Smooth muscle cell (in vitro differentiated cells): ENCODE results near the gene TP53TG3D. TPM values are rescaled to one million over a fixed set of nuclear protein-coding genes. Genes with fewer than 3 reads are reported as not detected.
"Not testable (repeated sequence)": the region's sequence is repeated elsewhere in the genome, so short reads cannot be mapped to it uniquely, and the experiment has no call there.

Source experiments
- DNase-seq: peaks from one replicate; lab custom pipeline; 2025; ENCODE audit not compliant: unreplicated experiment; lab: John Stamatoyannopoulos, UW
- H2AFZ ChIP-seq: fragments of 200-600 bp; sonication (generic); 2 replicates; pipeline ENCODE4 v1.6.0; 2016; ENCODE audit warnings: antibody characterized with exemption, low read depth, mild to moderate bottlenecking
- H3F3A ChIP-seq: fragments of 200-600 bp; sonication (generic); 2 replicates; pipeline ENCODE4 v1.6.0; 2017; ENCODE audit warnings: antibody characterized with exemption, low read depth
- H3K27ac ChIP-seq: fragments of 200-600 bp; sonication (generic); 2 replicates; pipeline ENCODE4 v1.5.1; 2016; ENCODE audit warnings: low read depth, mild to moderate bottlenecking
- H3K27me3 ChIP-seq: fragments of 200-600 bp; sonication (generic); 2 replicates; pipeline ENCODE4 v1.6.1; 2016; ENCODE audit warnings: low read depth, mild to moderate bottlenecking
- H3K36me3 ChIP-seq: fragments of 200-600 bp; sonication (generic); 2 replicates; pipeline ENCODE4 v1.5.1; 2016; ENCODE audit warnings: low read depth
- H3K4me1 ChIP-seq: fragments of 200-600 bp; sonication (generic); 2 replicates; pipeline ENCODE4 v1.5.1; 2016; ENCODE audit warnings: low read depth
- H3K4me2 ChIP-seq: fragments of 200-600 bp; sonication (generic); 2 replicates; pipeline ENCODE4 v1.6.0; 2016; ENCODE audit warnings: mild to moderate bottlenecking
- H3K4me3 ChIP-seq: fragments of 200-600 bp; sonication (generic); 2 replicates; pipeline ENCODE4 v1.5.1; 2016; ENCODE audit warnings: mild to moderate bottlenecking
- H3K79me2 ChIP-seq: fragments of 200-600 bp; sonication (generic); 2 replicates; pipeline ENCODE4 v1.6.0; 2016; ENCODE audit warnings: low read depth, mild to moderate bottlenecking
- H3K9ac ChIP-seq: fragments of 200-600 bp; sonication (generic); 2 replicates; pipeline ENCODE4 v1.6.0; 2016; ENCODE audit warnings: low read depth
- H3K9me3 ChIP-seq: fragments of 200-600 bp; sonication (generic); replicated peaks from 2 replicates; pipeline ENCODE4 v1.5.1; 2016; ENCODE audit warnings: low read depth
- H4K20me1 ChIP-seq: fragments of 200-600 bp; sonication (generic); 2 replicates; pipeline ENCODE4 v1.6.0; 2016; ENCODE audit warnings: low read depth
- WGBS: methylation state at CpG from one replicate; pipeline ENCODE4 v1.1.7; 2016; ENCODE audit warnings: low lambda C conversion rate; 5-methylcytosine and 5-hydroxymethylcytosine counted together
- polyA plus RNA-seq: library from polyadenylated mRNA; unstranded; fragments of >200 nt; fragmentation: Nextera tagmentation; extraction: Ambion mirVana; gene quantifications from 2 replicates; pipeline ENCODE4 v1.2.1, GENCODE V29; 2016
- total RNA-seq: library from RNA; depleted of rRNA; stranded (reverse); fragments of >200 nt; gene quantifications from 2 replicates; pipeline ENCODE4 v1.2.3, GENCODE V29; 2014

Gene TP53TG3D
- total RNA-seq (not detected in 2 replicates), polyA plus RNA-seq (not detected in 2 replicates)

- not testable (repeated sequence) for H4K20me1 ChIP-seq, H3K4me2 ChIP-seq, H3K27ac ChIP-seq, H3F3A ChIP-seq, H3K4me1 ChIP-seq, H3K79me2 ChIP-seq, H3K36me3 ChIP-seq, H2AFZ ChIP-seq, H3K27me3 ChIP-seq, H3K9ac ChIP-seq, H3K9me3 ChIP-seq, H3K4me3 ChIP-seq, DNase-seq
- WGBS: 89% methylated on average over 9 of the region's 26 CpGs
These were observed at the start of gene TP53TG3D for GRCh38 chr16:32252986-32253385. TP53TG3D (plus strand) TSS chr16:32253286; CDS start chr16:32253354, 68 bp downstream.

- not testable (repeated sequence) for H3K4me2 ChIP-seq, DNase-seq, H3K27me3 ChIP-seq, H3K9ac ChIP-seq, H3K4me3 ChIP-seq, H3K27ac ChIP-seq, H2AFZ ChIP-seq, H4K20me1 ChIP-seq, H3K79me2 ChIP-seq, H3K36me3 ChIP-seq, H3K4me1 ChIP-seq, H3F3A ChIP-seq, H3K9me3 ChIP-seq
- WGBS: 100% methylated on average over 2 of the region's 20 CpGs
These were observed 421 bp downstream of the TP53TG3D start for GRCh38 chr16:32253507-32253906.

GRCh38 chr16:32261526-32261925 is 8.4 kb downstream of the TP53TG3D start:
- not testable (repeated sequence) for H2AFZ ChIP-seq, H3K4me1 ChIP-seq, H3K9ac ChIP-seq, H4K20me1 ChIP-seq, DNase-seq, H3K9me3 ChIP-seq, H3F3A ChIP-seq, H3K27ac ChIP-seq, H3K4me2 ChIP-seq, H3K27me3 ChIP-seq, H3K36me3 ChIP-seq, H3K4me3 ChIP-seq, H3K79me2 ChIP-seq
- WGBS: 64% methylated on average over 5 of the region's 5 CpGs

GRCh38 chr16:32263552-32263951 is 10.5 kb downstream of the TP53TG3D start:
- H3K9me3 ChIP-seq, H3K36me3 ChIP-seq, H3K27me3 ChIP-seq, H3K79me2 ChIP-seq, H3K27ac ChIP-seq, H3F3A ChIP-seq, H3K4me2 ChIP-seq, H3K4me1 ChIP-seq, H3K9ac ChIP-seq, H3K4me3 ChIP-seq, H4K20me1 ChIP-seq, DNase-seq, H2AFZ ChIP-seq: not testable (repeated sequence)
- 84% methylated on average over 10 of the region's 10 CpGs for WGBS

GRCh38 chr16:32281910-32282309 is 28.8 kb downstream of the TP53TG3D start:
- not testable (repeated sequence) for H3K36me3 ChIP-seq, H3K79me2 ChIP-seq, H3K9ac ChIP-seq, H3K9me3 ChIP-seq, H3K4me2 ChIP-seq, H3K4me3 ChIP-seq, H3K4me1 ChIP-seq, H4K20me1 ChIP-seq, DNase-seq, H3K27me3 ChIP-seq, H3K27ac ChIP-seq, H3F3A ChIP-seq, H2AFZ ChIP-seq
- WGBS: 71% methylated on average over 1 of the region's 1 CpG

GRCh38 chr16:32283024-32283423 is 29.9 kb downstream of the TP53TG3D start:
- not testable (repeated sequence) for H3K9ac ChIP-seq, H3K36me3 ChIP-seq, H3K27me3 ChIP-seq

GRCh38 chr16:32283917-32284495 is 30.9 kb downstream of the TP53TG3D start:
- H3K9ac ChIP-seq, H3K27me3 ChIP-seq, H4K20me1 ChIP-seq, H3K36me3 ChIP-seq, H3F3A ChIP-seq, DNase-seq, H3K9me3 ChIP-seq, H2AFZ ChIP-seq, H3K79me2 ChIP-seq, H3K4me3 ChIP-seq, H3K4me2 ChIP-seq, H3K27ac ChIP-seq, H3K4me1 ChIP-seq: not testable (repeated sequence)
- 69% methylated on average over 5 of the region's 5 CpGs for WGBS

More at GRCh38 chr16:32283024-32283423, 29.9 kb downstream of the TP53TG3D start:
- H2AFZ ChIP-seq, H3K79me2 ChIP-seq, H3K9me3 ChIP-seq, H3K4me2 ChIP-seq, H4K20me1 ChIP-seq, H3K27ac ChIP-seq, H3K4me1 ChIP-seq, DNase-seq, H3F3A ChIP-seq, H3K4me3 ChIP-seq: not testable (repeated sequence)

GRCh38 chr16:32284800-32285796 is 32.0 kb downstream of the TP53TG3D start:
- not testable (repeated sequence) for DNase-seq, H3K9ac ChIP-seq

More at GRCh38 chr16:32284800-32285796, 32.0 kb downstream of the TP53TG3D start:
- H3K4me2 ChIP-seq, H3K4me3 ChIP-seq, H4K20me1 ChIP-seq, H3K9me3 ChIP-seq, H3K4me1 ChIP-seq, H3K79me2 ChIP-seq, H3K36me3 ChIP-seq, H2AFZ ChIP-seq, H3K27ac ChIP-seq, H3F3A ChIP-seq, H3K27me3 ChIP-seq: not testable (repeated sequence)
- WGBS: 52% methylated on average over 3 of the region's 3 CpGs
